GM12878 (cell line): ENCODE data around the gene WWOX.

Experiments
- IRF3 ChIP-seq: fragments of 450-650 bp; IDR thresholded peaks from 2 replicates; pipeline ENCODE4 v1.6.1; 2014; ENCODE audit warnings: mild to moderate bottlenecking
- SMC3 ChIP-seq: IDR thresholded peaks from 2 replicates; pipeline ENCODE4 v1.6.1; 2011; ENCODE audit warnings: low read length, improper control_type of control experiment, borderline replicate concordance
- SREBF1 ChIP-seq: IDR thresholded peaks from 2 replicates; pipeline ENCODE4 v1.6.1; 2012; ENCODE audit warnings: mild to moderate bottlenecking, low read length
- TAF1 ChIP-seq: IDR thresholded peaks from 2 replicates; pipeline ENCODE4 v1.6.1; 2011; ENCODE audit warnings: mild to moderate bottlenecking, low read depth, low read length, borderline replicate concordance

- TF ChIP-seq SREBF1: no peak
- TF ChIP-seq TAF1: no peak
- no peak for TF ChIP-seq SMC3
- no peak for TF ChIP-seq IRF3
Measured at GRCh38 chr16:78869492-78869891, 770.0 kb downstream of the WWOX start.
